Activated CD4-positive, alpha-beta memory T cell treated with anti-CD3 and anti-CD28 coated beads for 36 hours (primary cell): ENCODE measurements around the gene PAAF1. TPM values are rescaled to one million over a fixed set of nuclear protein-coding genes. Genes with fewer than 3 reads are reported as not detected.
A peak's percentile ranks its signal among the peaks of the same experiment; 100 is the strongest.

ENCODE experiments used
- CTCF ChIA-PET: fragments of 350-600 bp; sonication (Branson Sonifier 250); formaldehyde crosslinking; loops from one replicate; lab custom pipeline; 2021; ENCODE audit warnings: antibody characterized with exemption, inconsistent platforms; lab: Charles Lee
- POLR2A ChIA-PET: fragments of 350-600 bp; sonication (Branson Sonifier 250); formaldehyde crosslinking; loops from one replicate; lab custom pipeline; 2021; ENCODE audit warnings: antibody characterized with exemption; lab: Charles Lee
- DNase-seq: peaks from one replicate; pipeline ENCODE4 v3.0.0-alpha.2; 2020
- H3K27ac Mint-ChIP-seq: one replicate; pipeline ENCODE4 v1.8.0; 2021; ENCODE audit warnings: mixed read lengths
- H3K27me3 Mint-ChIP-seq: one replicate; pipeline ENCODE4 v1.8.0; 2021; ENCODE audit warnings: mixed read lengths
- H3K36me3 Mint-ChIP-seq: one replicate; pipeline ENCODE4 v1.8.0; 2021; ENCODE audit warnings: mixed read lengths
- H3K4me1 Mint-ChIP-seq: one replicate; pipeline ENCODE4 v1.8.0; 2021; ENCODE audit warnings: low read depth, mixed read lengths
- H3K4me3 Mint-ChIP-seq: one replicate; pipeline ENCODE4 v1.8.0; 2021; ENCODE audit warnings: mild to moderate bottlenecking, mixed read lengths
- H3K9me3 Mint-ChIP-seq: one replicate; pipeline ENCODE4 v1.8.0; 2021; ENCODE audit warnings: mixed read lengths
- intact Hi-C: fragments of 100-400 bp; cut with micrococcal nuclease; formaldehyde crosslinking; loops from one replicate; pipeline ENCODE4 v1.15.1; 2023
- total RNA-seq, 2 experiments: library from RNA; stranded (reverse); gene quantifications; one replicate each; pipeline ENCODE4 v1.2.3, GENCODE V29; 2021

The PAAF1 gene
- total RNA-seq = 10 to 100 TPM; 29.9 to 33.8 TPM

- ChIA-PET POLR2A (interaction anchor here (0.6 to 1.3 kb wide), 6 partner anchors 8 to 135 kb away, joined by 3 to 6 read pairs (median 3); partner anchors contain the start of genes MRPL48 and RAB6A), CTCF (no interaction called here)
- Mint-ChIP-seq H3K4me1 (peaks cover 33% of the 10 kb centered on the region), H3K27ac (peak within 1 kb of the TSS; percentile 94), H3K9me3 (no peaks in the 10 kb centered on the region), H3K4me3 (peak within 1 kb of the TSS; percentile 97), H3K27me3 (no peaks in the 10 kb centered on the region), H3K36me3 (peaks cover 28% of the 10 kb centered on the region)
- intact Hi-C loops = loop anchor here (1.0 to 5.0 kb wide), 5 partner anchors 88 to 522 kb away; partner anchors contain the start of genes PGM2L1, RAB6A, RELT and UCP2
- peak; percentile 97 for DNase-seq
These were observed at the start of gene PAAF1, which contains the start of gene COA4 for GRCh38 chr11:73876424-73877310. TSS of gene PAAF1 (plus strand) at chr11:73876999. CDS start at chr11:73877022, 23 bp downstream. TSS of gene COA4 (minus strand) at chr11:73876846. CDS start at chr11:73873378, 3,468 bp downstream.

GRCh38 chr11:73830261-73830660 lies 46.5 kb upstream of the PAAF1 start:
- ChIA-PET POLR2A (no interaction called here), CTCF (no interaction called here)
- DNase-seq = no peak
- Mint-ChIP-seq H3K4me1 (no peaks in the 10 kb centered on the region), H3K27me3 (no peaks in the 10 kb centered on the region), H3K36me3 (peaks cover 16% of the 10 kb centered on the region), H3K9me3 (no peaks in the 10 kb centered on the region), H3K4me3 (no peak overlapping the region), H3K27ac (no peak overlapping the region)
- intact Hi-C loops = no loop called here

GRCh38 chr11:73833067-73833466 lies 43.7 kb upstream of the PAAF1 start:
- ChIA-PET CTCF (no interaction called here), POLR2A (no interaction called here)
- no peaks in the 10 kb centered on the region for H3K9me3 Mint-ChIP-seq
- intact Hi-C loops = no loop called here
- no peak for DNase-seq
- H3K4me3 Mint-ChIP-seq = no peak overlapping the region
- H3K36me3 Mint-ChIP-seq = peaks cover 8% of the 10 kb centered on the region
- H3K27me3 Mint-ChIP-seq = no peaks in the 10 kb centered on the region
- H3K27ac Mint-ChIP-seq = no peak overlapping the region
- H3K4me1 Mint-ChIP-seq = no peaks in the 10 kb centered on the region

- peaks cover 3% of the 10 kb centered on the region for H3K36me3 Mint-ChIP-seq
- ChIA-PET CTCF (no interaction called here), POLR2A (no interaction called here)
- no peak overlapping the region for H3K27ac Mint-ChIP-seq
- H3K9me3 Mint-ChIP-seq = no peaks in the 10 kb centered on the region
- DNase-seq = no peak
- intact Hi-C loops = no loop called here
- H3K4me3 Mint-ChIP-seq = no peak overlapping the region
- no peaks in the 10 kb centered on the region for H3K27me3 Mint-ChIP-seq
- H3K4me1 Mint-ChIP-seq = no peaks in the 10 kb centered on the region
These were observed 38.2 kb upstream of the PAAF1 start for GRCh38 chr11:73838443-73839122.

- H3K4me1 Mint-ChIP-seq = no peaks in the 10 kb centered on the region
- no peak for DNase-seq
- CTCF ChIA-PET = no interaction called here
- intact Hi-C loops = no loop called here
- H3K27ac Mint-ChIP-seq = no peak overlapping the region
- H3K9me3 Mint-ChIP-seq = no peaks in the 10 kb centered on the region
- POLR2A ChIA-PET = no interaction called here
- H3K4me3 Mint-ChIP-seq = no peak overlapping the region
- peaks cover 3% of the 10 kb centered on the region for H3K36me3 Mint-ChIP-seq
- H3K27me3 Mint-ChIP-seq = no peaks in the 10 kb centered on the region
These were observed 37.7 kb upstream of the PAAF1 start for GRCh38 chr11:73839123-73839457.

- peaks cover 22% of the 10 kb centered on the region for H3K36me3 Mint-ChIP-seq
- no peaks in the 10 kb centered on the region for H3K9me3 Mint-ChIP-seq
- CTCF ChIA-PET = no interaction called here
- no peak overlapping the region for H3K4me3 Mint-ChIP-seq
- no peaks in the 10 kb centered on the region for H3K4me1 Mint-ChIP-seq
- no peaks in the 10 kb centered on the region for H3K27me3 Mint-ChIP-seq
- DNase-seq = no peak
- intact Hi-C loops = no loop called here
- POLR2A ChIA-PET = no interaction called here
- no peak overlapping the region for H3K27ac Mint-ChIP-seq
These were observed 25.6 kb upstream of the PAAF1 start for GRCh38 chr11:73851046-73851764.

GRCh38 chr11:73852049-73852448 lies 24.8 kb upstream of the PAAF1 start:
- no peaks in the 10 kb centered on the region for H3K4me1 Mint-ChIP-seq
- no peak overlapping the region for H3K4me3 Mint-ChIP-seq
- DNase-seq = no peak
- ChIA-PET POLR2A (no interaction called here), CTCF (no interaction called here)
- intact Hi-C loops = no loop called here
- no peaks in the 10 kb centered on the region for H3K9me3 Mint-ChIP-seq
- H3K36me3 Mint-ChIP-seq = peaks cover 17% of the 10 kb centered on the region
- H3K27ac Mint-ChIP-seq = no peak overlapping the region
- no peaks in the 10 kb centered on the region for H3K27me3 Mint-ChIP-seq

GRCh38 chr11:73854680-73855079 lies 22.1 kb upstream of the PAAF1 start:
- Mint-ChIP-seq H3K27me3 (no peaks in the 10 kb centered on the region), H3K36me3 (peaks cover 18% of the 10 kb centered on the region), H3K27ac (no peak overlapping the region), H3K4me3 (no peak overlapping the region), H3K9me3 (no peaks in the 10 kb centered on the region), H3K4me1 (no peaks in the 10 kb centered on the region)
- intact Hi-C loops = no loop called here
- ChIA-PET CTCF (no interaction called here), POLR2A (no interaction called here)
- DNase-seq = no peak

- H3K36me3 Mint-ChIP-seq = peaks cover 23% of the 10 kb centered on the region
- intact Hi-C loops = no loop called here
- CTCF ChIA-PET = no interaction called here
- DNase-seq = no peak
- no peaks in the 10 kb centered on the region for H3K27me3 Mint-ChIP-seq
- no peaks in the 10 kb centered on the region for H3K4me1 Mint-ChIP-seq
- H3K27ac Mint-ChIP-seq = no peak overlapping the region
- H3K9me3 Mint-ChIP-seq = no peaks in the 10 kb centered on the region
- POLR2A ChIA-PET = no interaction called here
- H3K4me3 Mint-ChIP-seq = no peak overlapping the region
These were observed 20.7 kb upstream of the PAAF1 start for GRCh38 chr11:73856031-73856567.

GRCh38 chr11:73859671-73860070 lies 17.1 kb upstream of the PAAF1 start:
- Mint-ChIP-seq H3K36me3 (peaks cover 24% of the 10 kb centered on the region), H3K4me1 (no peaks in the 10 kb centered on the region), H3K9me3 (no peaks in the 10 kb centered on the region), H3K4me3 (no peak overlapping the region), H3K27me3 (no peaks in the 10 kb centered on the region), H3K27ac (no peak overlapping the region)
- no peak for DNase-seq
- intact Hi-C loops = no loop called here
- POLR2A ChIA-PET = no interaction called here
- CTCF ChIA-PET = no interaction called here

GRCh38 chr11:73860202-73860601 lies 16.6 kb upstream of the PAAF1 start:
- no peak overlapping the region for H3K4me3 Mint-ChIP-seq
- no peaks in the 10 kb centered on the region for H3K9me3 Mint-ChIP-seq
- ChIA-PET POLR2A (no interaction called here), CTCF (no interaction called here)
- H3K36me3 Mint-ChIP-seq = peaks cover 23% of the 10 kb centered on the region
- H3K4me1 Mint-ChIP-seq = no peaks in the 10 kb centered on the region
- DNase-seq = no peak
- intact Hi-C loops = no loop called here
- no peaks in the 10 kb centered on the region for H3K27me3 Mint-ChIP-seq
- H3K27ac Mint-ChIP-seq = no peak overlapping the region

GRCh38 chr11:73862986-73863385 lies 13.8 kb upstream of the PAAF1 start:
- ChIA-PET CTCF (no interaction called here), POLR2A (no interaction called here)
- intact Hi-C loops = no loop called here
- no peaks in the 10 kb centered on the region for H3K9me3 Mint-ChIP-seq
- peaks cover 25% of the 10 kb centered on the region for H3K36me3 Mint-ChIP-seq
- DNase-seq = no peak
- H3K27ac Mint-ChIP-seq = no peak overlapping the region
- no peaks in the 10 kb centered on the region for H3K4me1 Mint-ChIP-seq
- H3K4me3 Mint-ChIP-seq = no peak overlapping the region
- no peaks in the 10 kb centered on the region for H3K27me3 Mint-ChIP-seq
